Activated naive CD4-positive, alpha-beta T cell treated with anti-CD3 and anti-CD28 coated beads, Interleukin-2, amount 50 U/mL, for 72 hours (primary cell): ENCODE results near the gene SNAP25. TPM values are rescaled to one million over a fixed set of nuclear protein-coding genes. Genes with fewer than 3 reads are reported as not detected.
A peak's percentile ranks its signal among the peaks of the same experiment; 100 is the strongest.

Experiments
- ATAC-seq, 2 donors: fragments of 150-1000 bp; cut with Tn5 transposase; 2 replicates each; pipeline ENCODE4 v1.10.0; 2021; ENCODE audit warnings: mild to moderate bottlenecking in 2 of 2, moderate library complexity in 2 of 2
- DNase-seq, 2 donors: peaks; one replicate each; pipeline ENCODE4 v3.0.0; 2021 to 2022; ENCODE audit warnings: low spot score in 2 of 2
- H3K27ac Mint-ChIP-seq, 2 donors: one replicate each; pipeline ENCODE4 v1.8.0; 2022; ENCODE audit warnings: mild to moderate bottlenecking in 2 of 2, mixed read lengths in 2 of 2
- H3K36me3 Mint-ChIP-seq, 2 donors: one replicate each; pipeline ENCODE4 v1.8.0; 2022; ENCODE audit warnings: mixed read lengths in 2 of 2
- H3K9me3 Mint-ChIP-seq, 2 donors: one replicate each; pipeline ENCODE4 v1.8.0; 2022; ENCODE audit warnings: mixed read lengths in 2 of 2
- total RNA-seq, 2 donors: library from RNA; stranded (reverse); gene quantifications; one replicate each; pipeline ENCODE4 v1.2.3, GENCODE V29; 2022

SNAP25 gene
- total RNA-seq, 2 donors from 2014 or later: 0.12 to 0.61 TPM

GRCh38 chr20:10307359-10307735 is 88.7 kb downstream of the SNAP25 start:
- no peak for DNase-seq
- Mint-ChIP-seq H3K9me3 (peaks cover 0 to 6% of the 10 kb centered on the region in 2 donors), H3K27ac (no peak overlapping the region), H3K36me3 (no peaks in the 10 kb centered on the region)
- no peak for ATAC-seq

- Mint-ChIP-seq H3K27ac (no peak overlapping the region), H3K36me3 (no peaks in the 10 kb centered on the region), H3K9me3 (peaks cover 0 to 6% of the 10 kb centered on the region in 2 donors)
- DNase-seq (no peak), ATAC-seq (no peak)
Observed at GRCh38 chr20:10308652-10309051, 90.0 kb downstream of the SNAP25 start.

GRCh38 chr20:10309326-10309725 is 90.7 kb downstream of the SNAP25 start:
- Mint-ChIP-seq H3K27ac (no peak overlapping the region), H3K9me3 (peaks cover 0 to 6% of the 10 kb centered on the region in 2 donors), H3K36me3 (no peaks in the 10 kb centered on the region)
- ATAC-seq (no peak), DNase-seq (no peak)

- no peak for DNase-seq
- H3K36me3 Mint-ChIP-seq: no peaks in the 10 kb centered on the region
- no peak overlapping the region for H3K27ac Mint-ChIP-seq
- peaks cover 3 to 6% of the 10 kb centered on the region in 2 donors for H3K9me3 Mint-ChIP-seq
- no peak for ATAC-seq
Observed at GRCh38 chr20:10312111-10312510, 93.5 kb downstream of the SNAP25 start.

GRCh38 chr20:10313215-10313614 is 94.6 kb downstream of the SNAP25 start:
- no peak for DNase-seq
- no peak overlapping the region for H3K27ac Mint-ChIP-seq
- H3K36me3 Mint-ChIP-seq: no peaks in the 10 kb centered on the region

GRCh38 chr20:10313701-10314100 is 95.1 kb downstream of the SNAP25 start:
- no peak for ATAC-seq

More at GRCh38 chr20:10313215-10313614, 94.6 kb downstream of the SNAP25 start:
- no peak for ATAC-seq
- H3K9me3 Mint-ChIP-seq: peaks cover 5 to 6% of the 10 kb centered on the region in 2 donors

GRCh38 chr20:10314198-10314597 is 95.6 kb downstream of the SNAP25 start:
- no peak overlapping the region for H3K27ac Mint-ChIP-seq
- ATAC-seq: no peak

More at GRCh38 chr20:10313701-10314100, 95.1 kb downstream of the SNAP25 start:
- H3K9me3 Mint-ChIP-seq: peaks cover 3 to 7% of the 10 kb centered on the region in 2 donors
- no peak overlapping the region for H3K27ac Mint-ChIP-seq
- no peaks in the 10 kb centered on the region for H3K36me3 Mint-ChIP-seq
- no peak for DNase-seq

DNA sequence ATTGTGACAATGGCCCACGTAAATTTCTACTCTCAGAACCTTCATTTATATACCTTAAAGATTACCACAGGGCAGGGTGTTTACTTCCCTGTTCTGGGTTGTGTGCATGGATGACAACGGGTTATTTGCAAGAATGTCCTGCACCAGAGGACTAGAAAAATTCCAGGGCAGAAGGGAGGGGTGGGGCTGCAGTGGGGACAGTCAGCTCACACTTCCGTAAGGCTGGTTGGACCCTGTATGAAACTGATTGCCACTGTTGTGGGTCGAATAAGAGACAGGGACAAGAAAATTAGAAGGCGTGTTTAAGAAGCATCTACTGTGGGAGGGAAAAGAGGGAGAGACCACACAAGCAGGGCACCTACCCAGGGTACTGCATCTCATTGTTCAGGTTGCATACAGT is 96.5 kb downstream of the SNAP25 start:
- ATAC-seq (no peak), DNase-seq (no peak)
- Mint-ChIP-seq H3K9me3 (peaks cover 3 to 8% of the 10 kb centered on the region in 2 donors), H3K27ac (no peak overlapping the region), H3K36me3 (no peaks in the 10 kb centered on the region)

More at GRCh38 chr20:10314198-10314597, 95.6 kb downstream of the SNAP25 start:
- Mint-ChIP-seq H3K36me3 (no peaks in the 10 kb centered on the region), H3K9me3 (peaks cover 0 to 8% of the 10 kb centered on the region in 2 donors)
- no peak for DNase-seq

- H3K36me3 Mint-ChIP-seq: no peaks in the 10 kb centered on the region
- ATAC-seq (no peak), DNase-seq (no peak)
- H3K9me3 Mint-ChIP-seq: peaks cover 5 to 8% of the 10 kb centered on the region in 2 donors
- no peak overlapping the region for H3K27ac Mint-ChIP-seq
Observed at GRCh38 chr20:10316582-10316981, 98.0 kb downstream of the SNAP25 start.

DNA sequence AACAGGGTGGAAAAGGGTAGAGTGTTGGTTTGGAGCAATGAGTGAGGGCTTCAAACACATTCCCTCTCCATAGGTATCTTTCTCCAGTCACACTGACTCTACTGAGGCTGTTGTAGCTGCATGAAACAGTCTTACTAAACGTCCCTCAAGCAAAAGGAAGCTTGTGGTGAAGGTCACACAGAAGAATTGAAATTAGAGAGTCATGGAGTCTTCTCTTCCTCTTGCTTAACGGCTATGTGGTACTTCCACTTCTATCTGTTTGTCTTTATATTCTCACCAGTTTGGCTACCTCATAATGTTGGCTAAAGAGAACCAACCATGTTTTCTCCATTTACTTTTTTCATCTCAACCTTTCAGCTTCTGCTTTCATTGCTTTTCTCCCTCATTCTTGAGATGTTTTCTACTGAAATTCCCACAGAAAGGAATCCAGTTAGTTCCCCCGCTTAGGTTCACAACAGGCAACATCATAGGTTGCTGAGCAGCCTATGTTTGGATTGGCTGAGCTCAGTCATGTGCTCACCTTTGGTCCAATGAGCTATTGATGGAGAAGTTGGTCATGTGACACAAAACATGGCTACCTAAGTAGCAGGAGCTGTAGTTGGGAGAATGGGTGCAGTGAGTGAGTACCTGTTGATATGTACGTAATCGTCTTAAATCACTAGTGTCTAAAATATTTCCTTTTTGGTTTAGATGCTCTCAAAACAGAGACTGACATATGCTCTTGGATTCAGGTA is 99.8 kb downstream of the SNAP25 start:
- Mint-ChIP-seq H3K27ac (no peak overlapping the region), H3K9me3 (peaks cover 5 to 8% of the 10 kb centered on the region in 2 donors), H3K36me3 (no peaks in the 10 kb centered on the region)
- DNase-seq (no peak), ATAC-seq (no peak)

- no peaks in the 10 kb centered on the region for H3K36me3 Mint-ChIP-seq
- no peak for DNase-seq
- no peak overlapping the region for H3K27ac Mint-ChIP-seq
Observed at GRCh38 chr20:10319855-10320254, 101.2 kb downstream of the SNAP25 start.

GRCh38 chr20:10321138-10321717 is 102.6 kb downstream of the SNAP25 start:
- no peak for DNase-seq
- H3K36me3 Mint-ChIP-seq: no peaks in the 10 kb centered on the region
- ATAC-seq: peak in 1 of 2 donors; percentile 35
- peaks cover 5 to 8% of the 10 kb centered on the region in 2 donors for H3K9me3 Mint-ChIP-seq
- H3K27ac Mint-ChIP-seq: no peak overlapping the region

More at GRCh38 chr20:10319855-10320254, 101.2 kb downstream of the SNAP25 start:
- no peak for ATAC-seq
- peaks cover 5 to 8% of the 10 kb centered on the region in 2 donors for H3K9me3 Mint-ChIP-seq

- Mint-ChIP-seq H3K36me3 (no peaks in the 10 kb centered on the region), H3K27ac (no peak overlapping the region), H3K9me3 (peaks cover 3 to 5% of the 10 kb centered on the region in 2 donors)
- ATAC-seq (no peak), DNase-seq (no peak)
Observed at GRCh38 chr20:10322073-10323012, 103.7 kb downstream of the SNAP25 start.

- ATAC-seq: no peak
- Mint-ChIP-seq H3K36me3 (no peaks in the 10 kb centered on the region), H3K27ac (no peak overlapping the region), H3K9me3 (peaks cover under 1 to 5% of the 10 kb centered on the region in 2 donors)
- no peak for DNase-seq
Observed at GRCh38 chr20:10323729-10324128, 105.1 kb downstream of the SNAP25 start.

GRCh38 chr20:10324198-10324847 is 105.7 kb downstream of the SNAP25 start:
- DNase-seq: no peak
- no peak for ATAC-seq
- Mint-ChIP-seq H3K9me3 (peaks cover 0 to 5% of the 10 kb centered on the region in 2 donors), H3K27ac (no peak overlapping the region), H3K36me3 (no peaks in the 10 kb centered on the region)

DNA sequence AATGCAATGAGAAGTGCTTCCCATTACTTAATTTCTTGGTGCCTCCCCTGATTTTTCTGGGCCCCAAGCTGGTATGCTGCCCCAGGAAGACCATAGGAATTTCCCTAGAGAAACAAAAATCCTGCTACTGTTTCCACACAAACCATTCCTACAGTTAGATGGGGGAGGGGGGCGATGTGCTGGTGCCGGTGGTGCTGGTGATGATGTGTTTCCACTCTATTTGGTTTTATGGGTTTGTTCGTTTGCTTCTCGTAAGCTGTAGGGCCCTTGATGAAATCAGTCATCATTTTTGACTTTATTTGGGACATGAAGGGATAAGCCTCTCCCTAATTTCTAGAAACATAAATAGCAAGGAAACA is 110.2 kb downstream of the SNAP25 start:
- DNase-seq (no peak), ATAC-seq (no peak)
- no peaks in the 10 kb centered on the region for H3K36me3 Mint-ChIP-seq
- H3K27ac Mint-ChIP-seq: no peak overlapping the region
- H3K9me3 Mint-ChIP-seq: no peaks in the 10 kb centered on the region
